ENCODE results near the gene TRIM2. TPM values are rescaled to one million over a fixed set of nuclear protein-coding genes. Genes with fewer than 3 reads are reported as not detected.

The TRIM2 gene
- total RNA-seq, 4 donors from 2014 or later: 10.9 to 45.4 (median 29.2) TPM

- no peak overlapping the region for H3K4me3 ChIP-seq (ENCODE audit: low read depth, poor library complexity, severe bottlenecking)
- intact Hi-C loops (cut with DNase I; ENCODE audit: low total_unique reads): no loop called here
- no peak for DNase-seq (ENCODE audit: low spot score in 2 of 2)
- TF ChIP-seq POLR2A (IDR thresholded peaks at IDR 0.05) (no peak), CTCF (IDR thresholded peaks at IDR 0.05) (no peak)
- WGBS, 2 donors: 47 to 56% methylated on average over 7 of the region's 7 CpGs
Observed at GRCh38 chr4:153207567-153207966, 3.3 kb downstream of the TRIM2 start.

DNA sequence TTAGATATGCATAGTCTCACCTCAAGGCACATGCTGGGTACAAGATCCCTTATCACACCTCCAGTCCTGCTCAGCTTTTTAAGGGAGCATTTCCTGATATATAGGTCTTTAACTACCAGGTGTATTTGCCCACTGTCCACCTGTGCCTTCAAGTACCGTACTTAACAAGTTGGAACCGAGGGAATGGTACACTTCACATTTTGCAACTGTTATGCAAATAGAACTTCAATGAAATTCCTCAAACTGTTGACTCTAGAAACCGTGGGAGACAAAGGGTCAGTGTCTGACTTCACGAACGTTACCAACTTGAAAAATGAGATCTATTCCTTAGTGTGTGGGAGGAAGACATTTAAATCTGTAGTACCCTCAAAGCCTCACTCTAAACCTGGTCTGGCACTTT, 5.2 kb downstream of the TRIM2 start:
- intact Hi-C loops (cut with DNase I; ENCODE audit: low total_unique reads): no loop called here
- TF ChIP-seq CTCF (IDR thresholded peaks at IDR 0.05) (no peak), POLR2A (IDR thresholded peaks at IDR 0.05) (no peak)
- no peak for DNase-seq (ENCODE audit: low spot score in 2 of 2)
- H3K4me3 ChIP-seq (ENCODE audit: low read depth, poor library complexity, severe bottlenecking): no peak overlapping the region
- WGBS, 2 donors: 48 to 79% methylated on average over 5 of the region's 5 CpGs

DNA sequence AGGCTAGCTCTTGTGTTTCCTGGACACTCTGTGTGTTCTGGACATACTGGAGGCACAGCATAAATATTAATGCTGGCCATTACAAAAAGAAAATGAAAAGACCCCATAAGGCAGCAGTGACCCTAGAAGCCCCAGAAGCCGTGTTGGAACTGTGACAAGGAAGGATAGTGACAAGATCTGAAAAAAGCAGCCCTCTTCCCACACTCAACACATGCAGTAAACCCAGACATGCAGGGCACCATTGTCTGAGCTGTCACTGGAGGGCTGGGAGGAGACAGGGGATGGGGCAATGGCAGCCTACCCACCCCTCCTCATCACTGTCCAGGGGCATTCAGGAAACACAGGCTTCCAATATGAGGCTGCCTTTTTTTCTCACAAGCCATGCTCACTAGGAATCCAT, 6.5 kb downstream of the TRIM2 start:
- DNase-seq (ENCODE audit: low spot score in 2 of 2): no peak
- TF ChIP-seq POLR2A (IDR thresholded peaks at IDR 0.05): no peak
- no peak for TF ChIP-seq CTCF (IDR thresholded peaks at IDR 0.05)
- WGBS, 2 donors: 85% methylated on average over 1 of the region's 1 CpG
- intact Hi-C loops (cut with DNase I; ENCODE audit: low total_unique reads): no loop called here
- no peak overlapping the region for H3K4me3 ChIP-seq (ENCODE audit: low read depth, poor library complexity, severe bottlenecking)

DNA sequence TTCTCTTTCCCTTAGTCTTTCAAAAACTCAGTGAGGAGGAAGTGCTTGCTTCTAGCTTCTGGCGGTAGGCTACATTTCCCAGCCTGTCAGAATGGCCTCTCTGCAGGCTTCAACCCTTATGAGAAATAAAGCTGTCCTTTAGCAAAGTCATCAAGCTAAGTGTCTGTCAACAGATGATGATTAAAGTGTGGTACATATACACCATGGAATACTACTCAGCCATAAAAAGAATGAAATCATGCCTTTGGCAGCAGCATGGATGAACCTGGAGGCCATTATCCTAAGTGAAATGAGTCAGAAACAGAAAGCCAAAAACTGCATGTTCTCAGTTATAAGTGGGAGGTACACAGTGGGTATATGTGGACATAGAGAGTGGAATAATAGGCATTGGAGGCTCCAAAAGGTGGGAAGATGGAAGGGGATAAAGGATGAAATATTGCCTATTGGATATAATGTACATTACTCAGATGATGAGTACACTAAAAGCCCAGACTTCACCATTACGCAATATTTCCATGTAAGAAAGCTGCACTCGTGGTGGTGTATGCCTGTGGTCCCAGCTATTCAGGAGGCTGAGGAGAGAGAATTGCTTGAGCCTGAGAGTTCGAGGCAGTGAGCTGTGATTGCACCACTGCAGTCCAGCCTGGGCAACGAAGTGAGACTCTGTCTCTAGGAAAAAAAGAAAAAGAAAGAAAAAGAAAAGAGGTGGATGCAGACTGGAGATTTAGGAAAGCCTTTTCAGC, 7.9 kb downstream of the TRIM2 start:
- WGBS, 2 donors: 51 to 59% methylated on average over 5 of the region's 5 CpGs
- H3K4me3 ChIP-seq (ENCODE audit: low read depth, poor library complexity, severe bottlenecking): no peak overlapping the region
- DNase-seq (ENCODE audit: low spot score in 2 of 2): no peak
- intact Hi-C loops (cut with DNase I; ENCODE audit: low total_unique reads): no loop called here
- no peak for TF ChIP-seq CTCF (IDR thresholded peaks at IDR 0.05)
- TF ChIP-seq POLR2A (IDR thresholded peaks at IDR 0.05): no peak

- 17 to 33% methylated on average over 1 of the region's 1 CpG for WGBS, 2 donors
- intact Hi-C loops (cut with DNase I; ENCODE audit: low total_unique reads): no loop called here
- TF ChIP-seq CTCF (IDR thresholded peaks at IDR 0.05): no peak
- no peak for TF ChIP-seq POLR2A (IDR thresholded peaks at IDR 0.05)
- no peak overlapping the region for H3K4me3 ChIP-seq (ENCODE audit: low read depth, poor library complexity, severe bottlenecking)
- DNase-seq (ENCODE audit: low spot score in 2 of 2): no peak
Observed at GRCh38 chr4:153212736-153213135, 8.5 kb downstream of the TRIM2 start.

GRCh38 chr4:153215921-153216320, 11.7 kb downstream of the TRIM2 start:
- DNase-seq (ENCODE audit: low spot score in 2 of 2): no peak
- no peak for TF ChIP-seq CTCF (IDR thresholded peaks at IDR 0.05)
- no peak for TF ChIP-seq POLR2A (IDR thresholded peaks at IDR 0.05)
- intact Hi-C loops (cut with DNase I; ENCODE audit: low total_unique reads): no loop called here
- H3K4me3 ChIP-seq (ENCODE audit: low read depth, poor library complexity, severe bottlenecking): no peak overlapping the region

Measured in lower leg skin (tissue), 4 donors.